Choroid plexus epithelial cell (primary cell): ENCODE measurements around the gene DYNC2H1.

Source experiments
- DNase-seq: peaks from one replicate; pipeline ENCODE4 v3.0.0-alpha.2; 2010; ENCODE audit warnings: low read depth
- H3K4me3 ChIP-seq: 2 replicates; pipeline ENCODE4 v1.5.1; 2011; ENCODE audit warnings: low read depth, mild to moderate bottlenecking, control low read depth, low read length, moderate library complexity
- TF ChIP-seq, protein P1 (sequence below): conservative IDR thresholded peaks from 2 replicates; pipeline ENCODE4 v1.5.1; 2011; ENCODE audit warnings: low read depth, mild to moderate bottlenecking, control low read depth, inconsistent platforms, low read length, moderate library complexity

Gene DYNC2H1, protein sequence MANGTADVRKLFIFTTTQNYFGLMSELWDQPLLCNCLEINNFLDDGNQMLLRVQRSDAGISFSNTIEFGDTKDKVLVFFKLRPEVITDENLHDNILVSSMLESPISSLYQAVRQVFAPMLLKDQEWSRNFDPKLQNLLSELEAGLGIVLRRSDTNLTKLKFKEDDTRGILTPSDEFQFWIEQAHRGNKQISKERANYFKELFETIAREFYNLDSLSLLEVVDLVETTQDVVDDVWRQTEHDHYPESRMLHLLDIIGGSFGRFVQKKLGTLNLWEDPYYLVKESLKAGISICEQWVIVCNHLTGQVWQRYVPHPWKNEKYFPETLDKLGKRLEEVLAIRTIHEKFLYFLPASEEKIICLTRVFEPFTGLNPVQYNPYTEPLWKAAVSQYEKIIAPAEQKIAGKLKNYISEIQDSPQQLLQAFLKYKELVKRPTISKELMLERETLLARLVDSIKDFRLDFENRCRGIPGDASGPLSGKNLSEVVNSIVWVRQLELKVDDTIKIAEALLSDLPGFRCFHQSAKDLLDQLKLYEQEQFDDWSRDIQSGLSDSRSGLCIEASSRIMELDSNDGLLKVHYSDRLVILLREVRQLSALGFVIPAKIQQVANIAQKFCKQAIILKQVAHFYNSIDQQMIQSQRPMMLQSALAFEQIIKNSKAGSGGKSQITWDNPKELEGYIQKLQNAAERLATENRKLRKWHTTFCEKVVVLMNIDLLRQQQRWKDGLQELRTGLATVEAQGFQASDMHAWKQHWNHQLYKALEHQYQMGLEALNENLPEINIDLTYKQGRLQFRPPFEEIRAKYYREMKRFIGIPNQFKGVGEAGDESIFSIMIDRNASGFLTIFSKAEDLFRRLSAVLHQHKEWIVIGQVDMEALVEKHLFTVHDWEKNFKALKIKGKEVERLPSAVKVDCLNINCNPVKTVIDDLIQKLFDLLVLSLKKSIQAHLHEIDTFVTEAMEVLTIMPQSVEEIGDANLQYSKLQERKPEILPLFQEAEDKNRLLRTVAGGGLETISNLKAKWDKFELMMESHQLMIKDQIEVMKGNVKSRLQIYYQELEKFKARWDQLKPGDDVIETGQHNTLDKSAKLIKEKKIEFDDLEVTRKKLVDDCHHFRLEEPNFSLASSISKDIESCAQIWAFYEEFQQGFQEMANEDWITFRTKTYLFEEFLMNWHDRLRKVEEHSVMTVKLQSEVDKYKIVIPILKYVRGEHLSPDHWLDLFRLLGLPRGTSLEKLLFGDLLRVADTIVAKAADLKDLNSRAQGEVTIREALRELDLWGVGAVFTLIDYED (N-terminal part only)

DNA sequence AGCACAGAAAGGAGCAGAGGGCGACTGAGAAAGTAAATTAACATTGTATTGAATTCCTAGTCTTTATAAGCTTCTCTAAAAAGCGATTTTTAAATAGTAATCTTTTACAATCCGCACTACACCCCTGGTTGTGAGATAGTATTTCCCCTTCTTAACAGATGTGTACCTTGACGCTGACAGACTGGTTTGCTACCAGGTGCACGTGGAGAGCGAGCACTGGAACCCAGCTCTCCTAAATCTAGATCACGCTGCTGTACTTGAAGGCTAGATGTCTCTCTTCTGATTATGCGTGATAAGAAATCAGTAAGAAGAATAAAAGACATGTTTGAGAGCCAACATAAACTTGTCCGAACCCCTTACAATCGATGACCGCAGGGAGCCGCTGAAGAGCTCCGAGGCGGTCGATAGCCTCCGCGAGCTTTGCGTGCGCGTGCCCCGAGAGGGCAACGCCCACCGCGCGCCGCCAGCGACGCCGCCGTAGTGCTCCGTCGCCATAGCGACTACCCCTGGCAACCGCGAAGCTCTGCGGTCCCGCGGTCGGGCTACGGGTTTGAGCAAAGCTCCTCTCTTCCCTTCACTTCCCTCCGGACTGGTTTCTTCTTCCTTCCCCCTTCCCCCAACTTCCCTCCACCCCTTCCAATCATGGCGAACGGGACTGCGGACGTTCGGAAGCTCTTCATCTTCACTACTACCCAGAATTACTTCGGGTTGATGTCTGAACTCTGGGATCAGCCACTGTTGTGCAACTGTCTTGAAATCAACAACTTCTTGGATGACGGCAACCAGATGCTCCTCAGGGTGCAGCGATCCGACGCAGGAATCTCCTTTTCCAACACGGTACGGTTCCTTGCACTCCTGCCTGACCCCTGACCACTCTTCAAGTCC is at the start of gene DYNC2H1:
Gene DYNC2H1, plus strand, starts transcription at position 494 of the 885 bp plus-strand sequence. Its CDS starts 149 bp downstream, at position 643.
- H3K4me3 ChIP-seq, result peak within 1 kb of the TSS; percentile 82
- TF ChIP-seq, protein P1, sequence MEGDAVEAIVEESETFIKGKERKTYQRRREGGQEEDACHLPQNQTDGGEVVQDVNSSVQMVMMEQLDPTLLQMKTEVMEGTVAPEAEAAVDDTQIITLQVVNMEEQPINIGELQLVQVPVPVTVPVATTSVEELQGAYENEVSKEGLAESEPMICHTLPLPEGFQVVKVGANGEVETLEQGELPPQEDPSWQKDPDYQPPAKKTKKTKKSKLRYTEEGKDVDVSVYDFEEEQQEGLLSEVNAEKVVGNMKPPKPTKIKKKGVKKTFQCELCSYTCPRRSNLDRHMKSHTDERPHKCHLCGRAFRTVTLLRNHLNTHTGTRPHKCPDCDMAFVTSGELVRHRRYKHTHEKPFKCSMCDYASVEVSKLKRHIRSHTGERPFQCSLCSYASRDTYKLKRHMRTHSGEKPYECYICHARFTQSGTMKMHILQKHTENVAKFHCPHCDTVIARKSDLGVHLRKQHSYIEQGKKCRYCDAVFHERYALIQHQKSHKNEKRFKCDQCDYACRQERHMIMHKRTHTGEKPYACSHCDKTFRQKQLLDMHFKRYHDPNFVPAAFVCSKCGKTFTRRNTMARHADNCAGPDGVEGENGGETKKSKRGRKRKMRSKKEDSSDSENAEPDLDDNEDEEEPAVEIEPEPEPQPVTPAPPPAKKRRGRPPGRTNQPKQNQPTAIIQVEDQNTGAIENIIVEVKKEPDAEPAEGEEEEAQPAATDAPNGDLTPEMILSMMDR, result peak; percentile 65
- DNase-seq, result peak; percentile 95

DNA sequence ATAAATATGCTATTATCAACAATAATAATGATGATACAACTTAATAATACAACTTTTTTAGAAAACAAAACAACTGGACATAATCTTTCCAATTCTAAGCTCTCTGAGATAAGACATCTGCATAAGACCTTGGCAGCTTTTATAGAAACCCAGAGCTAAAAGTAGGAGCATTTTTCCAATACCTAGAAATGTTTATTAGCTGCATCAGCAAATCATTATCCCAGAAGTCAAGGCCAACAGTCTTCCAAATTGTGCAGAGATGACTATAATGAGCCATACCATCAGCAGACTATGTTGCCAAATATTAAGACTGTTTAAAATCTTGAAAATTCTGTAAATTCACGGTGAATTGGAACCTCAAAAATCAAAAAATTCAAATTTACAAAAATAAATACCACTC is 47.6 kb upstream of the DYNC2H1 start:
- no peak overlapping the region for H3K4me3 ChIP-seq
- TF ChIP-seq, protein P1, result no peak
- DNase-seq, result no peak

DNA sequence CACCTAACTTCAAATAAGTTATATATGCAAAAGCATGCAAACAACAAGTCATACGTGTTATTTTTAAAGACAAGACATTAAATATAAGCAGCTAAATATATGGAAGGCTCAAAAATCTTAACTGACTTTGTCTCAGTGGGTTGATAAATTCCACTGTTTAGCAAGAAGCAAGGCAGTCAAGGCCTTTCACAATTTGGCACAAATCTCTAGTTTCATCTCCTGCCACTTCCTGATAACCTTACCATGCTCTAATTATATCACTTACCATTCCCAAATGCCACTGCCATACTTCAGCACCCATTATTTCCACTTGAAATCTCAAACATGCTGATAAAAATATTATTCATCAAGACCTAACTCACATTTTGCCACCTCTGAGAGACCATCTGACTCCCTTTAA is 42.1 kb upstream of the DYNC2H1 start:
- no peak overlapping the region for H3K4me3 ChIP-seq
- DNase-seq, result peak; percentile 17
- TF ChIP-seq, protein P1, result no peak

DNA sequence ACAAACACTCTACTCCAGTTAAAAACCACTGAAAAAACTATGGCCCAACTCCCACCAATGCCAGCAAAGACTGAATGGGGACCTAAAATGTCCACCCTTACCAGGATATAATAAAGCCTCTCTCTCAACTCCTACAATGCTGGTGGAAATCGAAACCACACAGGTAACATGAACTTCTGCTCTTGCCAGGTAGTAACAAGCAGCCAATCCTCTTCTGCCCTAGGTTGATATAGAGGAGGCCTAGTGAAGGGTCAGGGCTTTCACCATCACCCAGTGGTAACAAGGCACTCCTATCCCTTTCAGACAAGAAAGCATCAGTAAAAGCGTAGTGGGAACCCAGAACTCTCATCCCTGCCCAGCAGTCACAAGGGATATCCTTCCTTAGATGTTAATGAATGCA is 39.9 kb upstream of the DYNC2H1 start:
- no peak for DNase-seq
- TF ChIP-seq, protein P1, result no peak
- no peak overlapping the region for H3K4me3 ChIP-seq

DNA sequence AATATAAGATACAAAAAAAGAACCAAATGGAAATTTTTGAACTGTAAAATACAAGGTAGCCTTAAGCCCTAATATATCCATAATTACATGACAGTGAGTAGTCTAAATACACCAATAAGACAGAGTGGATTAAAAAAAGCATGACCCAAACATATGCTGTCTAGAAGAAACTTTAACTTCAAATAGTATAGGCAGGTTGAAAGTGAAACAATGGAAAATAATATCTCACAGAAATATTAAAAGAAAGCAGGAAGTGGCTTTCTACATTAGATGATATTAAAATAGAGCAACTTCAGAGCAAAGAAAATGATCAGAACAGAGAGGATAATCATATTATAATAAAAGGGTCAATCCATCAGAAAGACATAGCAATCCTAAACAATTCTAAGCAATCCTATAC is 39.1 kb upstream of the DYNC2H1 start:
- TF ChIP-seq, protein P1, result no peak
- no peak for DNase-seq
- H3K4me3 ChIP-seq, result no peak overlapping the region

DNA sequence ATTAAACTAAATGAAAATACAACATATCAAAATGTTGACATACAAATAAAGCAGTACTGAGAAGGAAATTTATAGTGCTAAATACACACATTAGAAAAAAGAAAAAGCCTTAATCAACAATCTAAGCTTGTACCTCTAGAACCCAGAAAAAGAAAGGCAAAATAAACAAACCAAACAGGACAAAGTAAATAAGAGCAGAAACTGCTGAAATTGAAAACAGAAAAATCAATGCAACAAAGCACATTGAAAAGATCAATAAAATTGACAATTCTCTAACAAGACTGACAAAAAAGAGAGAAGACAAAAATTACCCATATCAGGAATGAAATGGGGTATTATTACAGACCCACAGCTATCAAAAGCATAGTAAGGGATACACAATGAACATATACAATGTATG is 38.2 kb upstream of the DYNC2H1 start:
- TF ChIP-seq, protein P1, result no peak
- no peak for DNase-seq
- H3K4me3 ChIP-seq, result no peak overlapping the region
